Panc1 (cell line): ENCODE data around the gene EPN1.

Experiments used
- POLR2AphosphoS5 ChIP-seq: IDR thresholded peaks from 2 replicates; pipeline ENCODE4 v1.6.1; 2012; ENCODE audit warnings: mild to moderate bottlenecking, low read depth, low read length, moderate library complexity
- TF ChIP-seq, protein P1 (sequence below): fragments of 450-650 bp; IDR thresholded peaks from 2 replicates; pipeline ENCODE4 v1.5.1; 2017; ENCODE audit warnings: mild to moderate bottlenecking

DNA sequence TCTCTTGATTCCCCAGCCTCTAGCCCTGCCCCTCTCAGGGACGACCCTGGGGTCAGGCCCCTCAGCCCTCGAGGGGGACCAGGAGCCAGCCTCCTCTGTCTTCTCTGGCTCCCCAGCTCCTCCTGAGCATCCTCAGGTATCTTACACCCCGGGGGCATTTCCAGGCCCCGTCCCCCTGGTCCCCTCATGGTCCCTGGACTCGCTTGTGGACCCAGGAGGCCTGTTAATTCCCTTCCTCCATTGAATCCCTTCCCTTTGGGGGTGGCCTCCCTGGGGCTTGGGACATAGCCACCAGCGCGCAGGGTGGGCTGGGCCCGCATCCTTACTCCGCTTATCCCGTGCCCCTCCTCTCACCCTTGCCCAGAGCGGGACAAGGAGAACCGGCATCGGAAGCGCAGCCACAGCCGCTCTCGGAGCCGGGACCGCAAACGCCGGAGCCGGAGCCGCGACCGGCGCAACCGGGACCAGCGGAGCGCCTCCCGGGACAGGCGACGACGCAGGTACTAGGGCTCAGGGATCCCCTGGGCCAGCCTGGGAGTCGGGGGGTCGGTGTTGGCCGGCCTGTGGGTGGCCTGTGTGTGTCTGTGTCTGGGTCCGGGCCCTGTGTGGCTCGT, 16.1 kb upstream of the EPN1 start:
- no peak for TF ChIP-seq POLR2AphosphoS5
- TF ChIP-seq, protein P1, sequence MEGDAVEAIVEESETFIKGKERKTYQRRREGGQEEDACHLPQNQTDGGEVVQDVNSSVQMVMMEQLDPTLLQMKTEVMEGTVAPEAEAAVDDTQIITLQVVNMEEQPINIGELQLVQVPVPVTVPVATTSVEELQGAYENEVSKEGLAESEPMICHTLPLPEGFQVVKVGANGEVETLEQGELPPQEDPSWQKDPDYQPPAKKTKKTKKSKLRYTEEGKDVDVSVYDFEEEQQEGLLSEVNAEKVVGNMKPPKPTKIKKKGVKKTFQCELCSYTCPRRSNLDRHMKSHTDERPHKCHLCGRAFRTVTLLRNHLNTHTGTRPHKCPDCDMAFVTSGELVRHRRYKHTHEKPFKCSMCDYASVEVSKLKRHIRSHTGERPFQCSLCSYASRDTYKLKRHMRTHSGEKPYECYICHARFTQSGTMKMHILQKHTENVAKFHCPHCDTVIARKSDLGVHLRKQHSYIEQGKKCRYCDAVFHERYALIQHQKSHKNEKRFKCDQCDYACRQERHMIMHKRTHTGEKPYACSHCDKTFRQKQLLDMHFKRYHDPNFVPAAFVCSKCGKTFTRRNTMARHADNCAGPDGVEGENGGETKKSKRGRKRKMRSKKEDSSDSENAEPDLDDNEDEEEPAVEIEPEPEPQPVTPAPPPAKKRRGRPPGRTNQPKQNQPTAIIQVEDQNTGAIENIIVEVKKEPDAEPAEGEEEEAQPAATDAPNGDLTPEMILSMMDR, result no peak
